B cell (primary cell): Measurements from ENCODE around the gene MAD1L1.

ENCODE experiments used
- CTCF ChIP-seq: fragments of 200-600 bp; IDR thresholded peaks from one replicate; pipeline ENCODE4 v1.8.0; 2022; ENCODE audit warnings: antibody characterized with exemption, mild to moderate bottlenecking
- EZH2 ChIP-seq: IDR thresholded peaks from 2 replicates; pipeline ENCODE4 v1.6.1; 2012; ENCODE audit warnings: borderline replicate concordance, low read depth, mild to moderate bottlenecking, moderate library complexity, low read length; ENCODE audit not compliant: insufficient read depth, poor library complexity, severe bottlenecking

GRCh38 chr7:1770331-1770730 is 462.4 kb downstream of the MAD1L1 start:
- no peak for TF ChIP-seq CTCF
- TF ChIP-seq EZH2 = no peak
